Loucy (cell line): ENCODE measurements around the gene AP4B1.

Experiments used
- H2AFZ ChIP-seq: fragments of 200-600 bp; sonication (generic); 2 replicates; pipeline ENCODE4 v1.6.0; 2016; ENCODE audit warnings: antibody characterized with exemption, mild to moderate bottlenecking, low read length, moderate library complexity
- H3F3A ChIP-seq: fragments of 200-600 bp; 2 replicates; pipeline ENCODE4 v1.6.0; 2016; ENCODE audit warnings: antibody characterized with exemption, low read depth, mild to moderate bottlenecking
- H3K27me3 ChIP-seq: fragments of 200-600 bp; sonication (generic); 2 replicates; pipeline ENCODE4 v1.6.1; 2014; ENCODE audit warnings: low read length, mild to moderate bottlenecking; ENCODE audit not compliant: insufficient read depth, poor library complexity, severe bottlenecking
- H3K36me3 ChIP-seq: fragments of 200-600 bp; sonication (generic); 2 replicates; pipeline ENCODE4 v1.6.1; 2016; ENCODE audit warnings: low read length; ENCODE audit not compliant: insufficient read depth
- H3K4me1 ChIP-seq: fragments of 200-600 bp; sonication (generic); 2 replicates; pipeline ENCODE4 v1.5.1; 2014; ENCODE audit warnings: low read length, mild to moderate bottlenecking; ENCODE audit not compliant: insufficient read depth, poor library complexity, severe bottlenecking
- H3K4me2 ChIP-seq: fragments of 200-600 bp; sonication (generic); 2 replicates; pipeline ENCODE4 v1.6.0; 2014; ENCODE audit warnings: antibody characterized with exemption, low read length, low read depth, mild to moderate bottlenecking; ENCODE audit not compliant: poor library complexity, severe bottlenecking
- H3K4me3 ChIP-seq: fragments of 200-600 bp; sonication (generic); 2 replicates; pipeline ENCODE4 v1.5.1; 2014; ENCODE audit warnings: low read length, mild to moderate bottlenecking, mixed read lengths; ENCODE audit not compliant: poor library complexity, severe bottlenecking
- H3K79me2 ChIP-seq: fragments of 200-600 bp; sonication (generic); 2 replicates; pipeline ENCODE4 v1.6.1; 2014; ENCODE audit warnings: low read length; ENCODE audit not compliant: insufficient read depth
- H3K9ac ChIP-seq: fragments of 200-600 bp; sonication (generic); 2 replicates; pipeline ENCODE4 v1.6.0; 2014; ENCODE audit warnings: mild to moderate bottlenecking, low read depth, low read length, moderate library complexity; ENCODE audit not compliant: poor library complexity, severe bottlenecking
- H3K9me2 ChIP-seq: fragments of 200-600 bp; sonication (generic); replicated peaks from 2 replicates; pipeline ENCODE4 v1.6.1; 2016; ENCODE audit warnings: low read depth, low read length, mixed read lengths
- H3K9me3 ChIP-seq: fragments of 200-600 bp; sonication (generic); 2 replicates; pipeline ENCODE4 v1.6.1; 2014; ENCODE audit warnings: mild to moderate bottlenecking, antibody characterized with exemption, low read length, low read depth; ENCODE audit not compliant: insufficient read depth
- H4K20me1 ChIP-seq: fragments of 200-600 bp; sonication (generic); 2 replicates; pipeline ENCODE4 v1.6.0; 2014; ENCODE audit warnings: antibody characterized with exemption, low read length, mild to moderate bottlenecking; ENCODE audit not compliant: insufficient read depth, poor library complexity, severe bottlenecking
- CTCF ChIP-seq: fragments of 200-600 bp; sonication (generic); conservative IDR thresholded peaks from 2 replicates; pipeline ENCODE4 v1.5.1; 2014; ENCODE audit warnings: mild to moderate bottlenecking, antibody characterized with exemption, low read length
- EZH2phosphoT487 ChIP-seq: fragments of 200-600 bp; IDR thresholded peaks from 2 replicates; pipeline ENCODE4 v1.6.1; 2018; ENCODE audit warnings: antibody characterized with exemption, mild to moderate bottlenecking, moderate library complexity, borderline replicate concordance

The AP4B1 gene

GRCh38 chr1:113924473-113924872, 19.9 kb upstream of the AP4B1 start:
- H3K79me2 ChIP-seq = no peaks in the 10 kb centered on the region
- H3K27me3 ChIP-seq = no peaks in the 10 kb centered on the region
- no peak overlapping the region for H3K4me3 ChIP-seq
- H3K4me2 ChIP-seq = no peak overlapping the region
- no peaks in the 10 kb centered on the region for H3K9me2 ChIP-seq
- H3F3A ChIP-seq = no peaks in the 10 kb centered on the region
- H4K20me1 ChIP-seq = no peaks in the 10 kb centered on the region
- H3K9me3 ChIP-seq = no peaks in the 10 kb centered on the region
- peaks cover 7% of the 10 kb centered on the region for H3K4me1 ChIP-seq
- no peak for TF ChIP-seq CTCF
- no peak for TF ChIP-seq EZH2phosphoT487
- no peak overlapping the region for H3K9ac ChIP-seq
- no peaks in the 10 kb centered on the region for H3K36me3 ChIP-seq
- H2AFZ ChIP-seq = no peak overlapping the region

- TF ChIP-seq EZH2phosphoT487 (no peak), CTCF (no peak)
- no peaks in the 10 kb centered on the region for H3K79me2 ChIP-seq
- no peaks in the 10 kb centered on the region for H3K36me3 ChIP-seq
- no peaks in the 10 kb centered on the region for H4K20me1 ChIP-seq
- no peaks in the 10 kb centered on the region for H3K9me2 ChIP-seq
- H3K4me1 ChIP-seq = peaks cover under 1% of the 10 kb centered on the region
- no peaks in the 10 kb centered on the region for H3F3A ChIP-seq
- H3K9me3 ChIP-seq = no peaks in the 10 kb centered on the region
- no peak overlapping the region for H3K4me3 ChIP-seq
- H3K4me2 ChIP-seq = no peak overlapping the region
- no peaks in the 10 kb centered on the region for H3K27me3 ChIP-seq
- no peak overlapping the region for H2AFZ ChIP-seq
- no peak overlapping the region for H3K9ac ChIP-seq
Measured at GRCh38 chr1:113922957-113923356, 18.4 kb upstream of the AP4B1 start.

- H3K79me2 ChIP-seq = no peaks in the 10 kb centered on the region
- H2AFZ ChIP-seq = no peak overlapping the region
- no peaks in the 10 kb centered on the region for H3K9me2 ChIP-seq
- H3K9ac ChIP-seq = no peak overlapping the region
- H3K27me3 ChIP-seq = no peaks in the 10 kb centered on the region
- H3K4me1 ChIP-seq = no peaks in the 10 kb centered on the region
- no peaks in the 10 kb centered on the region for H4K20me1 ChIP-seq
- no peak overlapping the region for H3K4me2 ChIP-seq
- no peaks in the 10 kb centered on the region for H3F3A ChIP-seq
- no peaks in the 10 kb centered on the region for H3K36me3 ChIP-seq
- no peak overlapping the region for H3K4me3 ChIP-seq
- H3K9me3 ChIP-seq = no peaks in the 10 kb centered on the region
- TF ChIP-seq CTCF (no peak), EZH2phosphoT487 (no peak)
Measured at GRCh38 chr1:113918243-113918642, 13.6 kb upstream of the AP4B1 start.
